PC-3 (cell line): ENCODE measurements around the gene TEX53. TPM values are rescaled to one million over a fixed set of nuclear protein-coding genes. Genes with fewer than 3 reads are reported as not detected.

Source experiments
- ATAC-seq: fragments of 200-7000 bp; cut with Tn5 transposase; 2 replicates; pipeline ENCODE4 v1.9.1; 2020; ENCODE audit warnings: mild to moderate bottlenecking, moderate library complexity
- BruUV-seq: library from RNA; stranded (reverse); fragments of 400-500 nt; replicated peaks from 2 replicates; lab custom pipeline; 2021; lab: Mats Ljungman, UMichigan
- CTCF ChIA-PET: fragments of 300-600 bp; sonication (Branson Sonifier 250); formaldehyde crosslinking; loops from one replicate; lab custom pipeline; 2022; ENCODE audit warnings: antibody characterized with exemption; lab: Charles Lee
- POLR2A ChIA-PET: fragments of 300-600 bp; sonication (Branson Sonifier 250); formaldehyde crosslinking; loops from one replicate; lab custom pipeline; 2022; ENCODE audit warnings: antibody characterized with exemption; ENCODE audit not compliant: unreplicated experiment; lab: Charles Lee
- DNase-seq: peaks from one replicate; pipeline ENCODE4 v3.0.0-alpha.2; 2015
- H2AFZ ChIP-seq: fragments of 300-600 bp; sonication (generic); 2 replicates; pipeline ENCODE4 v1.6.0; 2016; ENCODE audit warnings: antibody characterized with exemption, low read length
- H3F3A ChIP-seq: fragments of 300-600 bp; sonication (generic); one replicate; pipeline ENCODE4 v1.6.0; 2017; ENCODE audit warnings: antibody characterized with exemption, low read length, control low read depth, mild to moderate bottlenecking; ENCODE audit not compliant: unreplicated experiment
- H3K27ac ChIP-seq: fragments of 300-600 bp; sonication (generic); 2 replicates; pipeline ENCODE4 v1.5.1; 2016; ENCODE audit warnings: mild to moderate bottlenecking, low read length
- H3K27me3 ChIP-seq: fragments of 300-600 bp; sonication (generic); 2 replicates; pipeline ENCODE4 v1.6.1; 2016; ENCODE audit warnings: low read length, mixed read lengths
- H3K36me3 ChIP-seq: fragments of 300-600 bp; sonication (generic); 2 replicates; pipeline ENCODE4 v1.6.1; 2016; ENCODE audit warnings: low read depth, mixed run types, low read length, mixed read lengths
- H3K4me1 ChIP-seq: fragments of 300-600 bp; sonication (generic); 2 replicates; pipeline ENCODE4 v1.5.1; 2016; ENCODE audit warnings: low read length; ENCODE audit not compliant: insufficient read depth
- H3K4me2 ChIP-seq: fragments of 300-600 bp; sonication (generic); 2 replicates; pipeline ENCODE4 v1.6.0; 2016; ENCODE audit warnings: low read length
- H3K4me3 ChIP-seq: fragments of 300-600 bp; sonication (generic); 2 replicates; pipeline ENCODE4 v1.5.1; 2016; ENCODE audit warnings: mild to moderate bottlenecking, low read length, mixed read lengths
- H3K79me2 ChIP-seq: fragments of 300-600 bp; sonication (generic); 2 replicates; pipeline ENCODE4 v1.6.1; 2017; ENCODE audit warnings: low read length, mixed read lengths
- H3K9ac ChIP-seq: fragments of 300-600 bp; sonication (generic); 2 replicates; pipeline ENCODE4 v1.6.0; 2016; ENCODE audit warnings: mild to moderate bottlenecking, low read length
- H3K9me2 ChIP-seq: fragments of 300-600 bp; sonication (generic); replicated peaks from 2 replicates; pipeline ENCODE4 v1.6.1; 2016; ENCODE audit warnings: mixed run types, low read length, mixed read lengths
- H3K9me3 ChIP-seq: fragments of 300-600 bp; sonication (generic); 2 replicates; pipeline ENCODE4 v1.6.1; 2016; ENCODE audit warnings: low read length, mixed read lengths
- H4K20me1 ChIP-seq: fragments of 300-600 bp; sonication (generic); 2 replicates; pipeline ENCODE4 v1.6.1; 2016; ENCODE audit warnings: low read length, mixed read lengths
- CTCF ChIP-seq: fragments of 300-600 bp; sonication (generic); conservative IDR thresholded peaks from 2 replicates; pipeline ENCODE4 v1.5.1; 2017; ENCODE audit warnings: antibody characterized with exemption, low read depth, mild to moderate bottlenecking, low read length
- EZH2 ChIP-seq: fragments of 300-600 bp; sonication (generic); IDR thresholded peaks from one replicate; pipeline ENCODE4 v1.6.1; 2017; ENCODE audit warnings: antibody characterized with exemption, mild to moderate bottlenecking, low read length; ENCODE audit not compliant: unreplicated experiment
- EZH2phosphoT487 ChIP-seq: fragments of 300-600 bp; sonication (generic); IDR thresholded peaks from 2 replicates; pipeline ENCODE4 v1.6.1; 2018; ENCODE audit warnings: mild to moderate bottlenecking, antibody characterized with exemption, low read length, borderline replicate concordance
- intact Hi-C: fragments of 100-400 bp; cut with micrococcal nuclease; formaldehyde crosslinking; loops from 2 replicates; pipeline ENCODE4 v1.9.0; 2023
- total RNA-seq: library from RNA; depleted of rRNA; stranded (reverse); fragments of >200 nt; gene quantifications from 2 replicates; pipeline ENCODE4 v1.2.3, GENCODE V29; 2014

The TEX53 gene
- total RNA-seq, 1 experiment from 2014 or later = not detected

GRCh38 chr9:114669961-114670360, 12.4 kb upstream of the TEX53 start:
- Histone ChIP-seq H2AFZ (no peak overlapping the region), H3K9me2 (no peaks in the 10 kb centered on the region), H3K36me3 (no peaks in the 10 kb centered on the region), H3K79me2 (no peaks in the 10 kb centered on the region), H3K27me3 (no peaks in the 10 kb centered on the region), H3K4me2 (no peak overlapping the region), H3K4me3 (no peak overlapping the region), H3K4me1 (peaks cover 11% of the 10 kb centered on the region), H3K9ac (no peak overlapping the region), H4K20me1 (no peaks in the 10 kb centered on the region), H3F3A (no peaks in the 10 kb centered on the region), H3K9me3 (no peaks in the 10 kb centered on the region), H3K27ac (no peak overlapping the region)
- no TSS peak for BruUV-seq
- POLR2A ChIA-PET = interaction anchor here (0.6 kb wide), 1 partner anchor 151 kb away, joined by 3 read pairs; no protein-coding TSS in a partner anchor
- intact Hi-C loops = no loop called here
- ATAC-seq (no peak), DNase-seq (no peak)
- CTCF ChIA-PET = no interaction called here
- no peak for TF ChIP-seq EZH2phosphoT487
- TF ChIP-seq CTCF = no peak
- TF ChIP-seq EZH2 = no peak

DNA sequence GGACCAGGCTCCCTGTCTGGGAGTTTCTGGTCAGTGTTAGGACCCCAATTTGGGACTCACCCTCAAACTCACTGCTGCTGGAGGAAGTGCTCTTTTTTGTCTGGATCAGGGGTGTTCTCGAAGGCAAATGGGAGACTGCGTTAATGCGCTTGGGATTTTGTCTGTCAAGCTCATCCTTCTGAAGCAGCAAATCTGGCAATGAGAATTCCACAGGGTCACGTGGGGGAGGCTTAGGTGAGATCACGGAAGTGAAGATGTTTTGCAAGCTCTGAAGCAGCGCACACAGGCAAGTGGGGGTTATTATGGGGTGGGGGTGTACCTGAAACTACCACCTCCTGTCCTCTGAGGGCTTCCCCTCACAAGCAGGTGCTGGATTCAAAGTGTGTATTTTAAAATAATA, 10.5 kb upstream of the TEX53 start:
- DNase-seq = no peak
- no peak overlapping the region for H3K4me2 ChIP-seq
- H3K4me3 ChIP-seq = no peak overlapping the region
- H3K9me3 ChIP-seq = no peaks in the 10 kb centered on the region
- POLR2A ChIA-PET = no interaction called here
- no peaks in the 10 kb centered on the region for H3K79me2 ChIP-seq
- H3F3A ChIP-seq = no peaks in the 10 kb centered on the region
- TF ChIP-seq EZH2 (no peak), CTCF (no peak)
- intact Hi-C loops = no loop called here
- no peak overlapping the region for H3K9ac ChIP-seq
- no peak for ATAC-seq
- no peak overlapping the region for H2AFZ ChIP-seq
- CTCF ChIA-PET = interaction anchor here (0.6 kb wide), 1 partner anchor 221 kb away, joined by 11 read pairs; no protein-coding TSS in a partner anchor
- BruUV-seq = no TSS peak
- no peaks in the 10 kb centered on the region for H3K27me3 ChIP-seq
- no peaks in the 10 kb centered on the region for H4K20me1 ChIP-seq
- H3K27ac ChIP-seq = no peak overlapping the region
- H3K4me1 ChIP-seq = peaks cover 11% of the 10 kb centered on the region
- no peaks in the 10 kb centered on the region for H3K9me2 ChIP-seq
- no peaks in the 10 kb centered on the region for H3K36me3 ChIP-seq

DNA sequence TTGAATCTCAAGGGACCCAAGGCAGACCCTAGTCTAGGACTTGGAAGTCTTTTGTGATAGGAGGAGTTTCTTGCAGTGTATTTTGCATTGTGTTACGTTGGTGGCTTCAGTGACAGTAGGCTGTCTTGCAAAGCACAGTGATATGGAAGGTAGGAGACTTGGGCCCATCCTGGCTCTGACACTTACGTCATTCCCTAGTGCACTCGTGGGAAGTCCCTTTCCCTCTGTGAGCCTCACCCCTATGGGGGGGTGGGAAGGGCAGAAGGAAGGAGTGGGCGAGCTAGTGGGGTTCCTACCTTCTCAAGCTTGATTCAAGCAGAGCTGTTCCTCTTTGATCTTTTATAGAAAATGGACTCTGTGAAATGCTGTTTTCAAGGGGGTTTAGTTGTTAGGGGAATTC, 9.2 kb upstream of the TEX53 start:
- no peaks in the 10 kb centered on the region for H4K20me1 ChIP-seq
- intact Hi-C loops = no loop called here
- no peaks in the 10 kb centered on the region for H3K27me3 ChIP-seq
- TF ChIP-seq EZH2phosphoT487 (no peak), CTCF (no peak), EZH2 (no peak)
- ChIA-PET POLR2A (no interaction called here), CTCF (no interaction called here)
- no peaks in the 10 kb centered on the region for H3K79me2 ChIP-seq
- no peaks in the 10 kb centered on the region for H3K9me3 ChIP-seq
- H3K4me3 ChIP-seq = no peak overlapping the region
- BruUV-seq = no TSS peak
- no peaks in the 10 kb centered on the region for H3K36me3 ChIP-seq
- no peak overlapping the region for H3K27ac ChIP-seq
- no peak overlapping the region for H3K4me2 ChIP-seq
- peaks cover 8% of the 10 kb centered on the region for H3K4me1 ChIP-seq
- no peaks in the 10 kb centered on the region for H3K9me2 ChIP-seq
- H3F3A ChIP-seq = no peaks in the 10 kb centered on the region
- ATAC-seq (no peak), DNase-seq (no peak)
- H2AFZ ChIP-seq = no peak overlapping the region
- no peak overlapping the region for H3K9ac ChIP-seq
